OCI-LY7 (cell line): ENCODE results near the gene UVSSA. TPM values are rescaled to one million over a fixed set of nuclear protein-coding genes. Genes with fewer than 3 reads are reported as not detected.

Source experiments
- BruUV-seq: library from RNA; stranded (reverse); fragments of 400-500 nt; replicated peaks from 2 replicates; lab custom pipeline; 2021; lab: Mats Ljungman, UMichigan
- CTCF ChIA-PET: fragments of 300-600 bp; sonication (Branson Sonifier 250); formaldehyde crosslinking; loops from one replicate; lab custom pipeline; 2022; ENCODE audit warnings: antibody characterized with exemption; ENCODE audit not compliant: unreplicated experiment; lab: Charles Lee
- POLR2A ChIA-PET: fragments of 300-600 bp; sonication (Branson Sonifier 250); formaldehyde crosslinking; loops from one replicate; lab custom pipeline; 2022; ENCODE audit warnings: antibody characterized with exemption; lab: Charles Lee
- DNase-seq: peaks from one replicate; pipeline ENCODE4 v3.0.0-alpha.2; 2015; ENCODE audit warnings: low spot score
- H2AFZ ChIP-seq: fragments of 200-600 bp; sonication (generic), shearing (Covaris generic); 2 replicates; pipeline ENCODE4 v1.6.1; 2014; ENCODE audit warnings: mild to moderate bottlenecking, antibody characterized with exemption, low read length, moderate library complexity
- H3K27ac ChIP-seq: fragments of 200-600 bp; sonication (generic); 2 replicates; pipeline ENCODE4 v1.5.1; 2014; ENCODE audit warnings: mixed run types, low read depth, mild to moderate bottlenecking, moderate library complexity, low read length, inconsistent platforms; ENCODE audit not compliant: poor library complexity, severe bottlenecking
- H3K36me3 ChIP-seq: fragments of 200-600 bp; sonication (generic); 2 replicates; pipeline ENCODE4 v1.6.1; 2014; ENCODE audit warnings: mild to moderate bottlenecking, antibody characterized with exemption, low read length, moderate library complexity, mixed read lengths; ENCODE audit not compliant: insufficient read depth
- H3K4me1 ChIP-seq: fragments of 200-600 bp; sonication (generic); 2 replicates; pipeline ENCODE4 v1.5.1; 2014; ENCODE audit warnings: mild to moderate bottlenecking, low read length; ENCODE audit not compliant: insufficient read depth, poor library complexity, severe bottlenecking
- H3K4me2 ChIP-seq: fragments of 200-600 bp; sonication (generic); 2 replicates; pipeline ENCODE4 v1.6.1; 2014; ENCODE audit warnings: mild to moderate bottlenecking, low read length
- H3K4me3 ChIP-seq: fragments of 200-600 bp; sonication (generic); 2 replicates; pipeline ENCODE4 v1.5.1; 2014; ENCODE audit warnings: mild to moderate bottlenecking, low read depth, low read length; ENCODE audit not compliant: poor library complexity, severe bottlenecking
- H3K79me2 ChIP-seq: fragments of 200-600 bp; sonication (generic); 2 replicates; pipeline ENCODE4 v1.6.1; 2016; ENCODE audit warnings: low read depth, mild to moderate bottlenecking, low read length, moderate library complexity, mixed read lengths; ENCODE audit not compliant: insufficient read depth
- H3K9me2 ChIP-seq: fragments of 200-600 bp; sonication (generic); 2 replicates; pipeline ENCODE4 v1.6.1; 2016; ENCODE audit warnings: mild to moderate bottlenecking, low read length, mixed read lengths; ENCODE audit not compliant: insufficient read depth
- H3K9me3 ChIP-seq: fragments of 200-600 bp; sonication (generic); 2 replicates; pipeline ENCODE4 v1.6.1; 2014; ENCODE audit warnings: mild to moderate bottlenecking, mixed run types, low read length, mixed read lengths
- H4K20me1 ChIP-seq: fragments of 200-600 bp; sonication (generic); 2 replicates; pipeline ENCODE4 v1.6.1; 2014; ENCODE audit warnings: mild to moderate bottlenecking, antibody characterized with exemption, low read length, moderate library complexity, mixed read lengths; ENCODE audit not compliant: insufficient read depth
- EZH2phosphoT487 ChIP-seq: fragments of 200-600 bp; sonication (generic); IDR thresholded peaks from 2 replicates; pipeline ENCODE4 v1.6.1; 2018; ENCODE audit warnings: low read depth, borderline replicate concordance, mild to moderate bottlenecking, mixed run types, antibody characterized with exemption, low read length, moderate library complexity, mixed read lengths
- intact Hi-C: fragments of 100-400 bp; cut with micrococcal nuclease; formaldehyde crosslinking; loops from one replicate; pipeline ENCODE4 v1.10.0; 2022; ENCODE audit not compliant: unreplicated experiment
- total RNA-seq, 2 experiments: library from RNA; depleted of rRNA in 1 of 2; stranded (reverse); fragments of >200 nt in 1 of 2; shearing (Covaris generic) in 1 of 2; gene quantifications; 2 replicates each; pipeline ENCODE4 v1.2.3, GENCODE V29; 2014 to 2022
- TF ChIP-seq, protein P1 (sequence below): fragments of 200-600 bp; sonication (generic); conservative IDR thresholded peaks from 2 replicates; pipeline ENCODE4 v1.5.1; 2014; ENCODE audit warnings: mild to moderate bottlenecking, antibody characterized with exemption, low read length, moderate library complexity, mixed read lengths

The UVSSA gene
- total RNA-seq, 2 experiments from 2014 or later = 13.2 to 43.2 TPM

DNA sequence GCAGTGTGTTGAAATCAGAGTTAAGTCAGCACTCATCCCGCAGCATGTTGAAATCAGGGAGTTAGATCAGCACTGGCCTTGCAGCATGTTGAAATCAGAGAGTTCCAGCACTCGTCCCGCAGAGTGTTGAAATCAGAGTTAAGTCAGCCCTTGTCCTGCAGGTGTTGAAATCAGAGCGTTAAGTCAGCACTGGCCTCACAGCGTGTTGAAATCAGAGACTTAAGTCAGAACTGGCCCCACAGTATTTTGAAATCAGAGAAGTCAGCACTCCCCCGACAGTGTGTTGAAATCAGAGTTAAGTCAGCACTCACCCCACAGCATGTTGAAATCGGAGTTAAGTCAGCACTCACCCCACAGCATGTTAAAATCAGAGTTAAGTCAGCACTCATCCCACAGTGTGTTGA, 10.9 kb upstream of the UVSSA start:
- Histone ChIP-seq H3K4me1 (no peaks in the 10 kb centered on the region), H2AFZ (no peak overlapping the region), H3K9me2 (no peaks in the 10 kb centered on the region), H3K36me3 (peaks cover 84% of the 10 kb centered on the region), H3K4me3 (no peak overlapping the region), H3K79me2 (no peaks in the 10 kb centered on the region), H4K20me1 (no peaks in the 10 kb centered on the region), H3K4me2 (no peak overlapping the region), H3K27ac (no peak overlapping the region), H3K9me3 (no peaks in the 10 kb centered on the region)
- TF ChIP-seq, protein P1, sequence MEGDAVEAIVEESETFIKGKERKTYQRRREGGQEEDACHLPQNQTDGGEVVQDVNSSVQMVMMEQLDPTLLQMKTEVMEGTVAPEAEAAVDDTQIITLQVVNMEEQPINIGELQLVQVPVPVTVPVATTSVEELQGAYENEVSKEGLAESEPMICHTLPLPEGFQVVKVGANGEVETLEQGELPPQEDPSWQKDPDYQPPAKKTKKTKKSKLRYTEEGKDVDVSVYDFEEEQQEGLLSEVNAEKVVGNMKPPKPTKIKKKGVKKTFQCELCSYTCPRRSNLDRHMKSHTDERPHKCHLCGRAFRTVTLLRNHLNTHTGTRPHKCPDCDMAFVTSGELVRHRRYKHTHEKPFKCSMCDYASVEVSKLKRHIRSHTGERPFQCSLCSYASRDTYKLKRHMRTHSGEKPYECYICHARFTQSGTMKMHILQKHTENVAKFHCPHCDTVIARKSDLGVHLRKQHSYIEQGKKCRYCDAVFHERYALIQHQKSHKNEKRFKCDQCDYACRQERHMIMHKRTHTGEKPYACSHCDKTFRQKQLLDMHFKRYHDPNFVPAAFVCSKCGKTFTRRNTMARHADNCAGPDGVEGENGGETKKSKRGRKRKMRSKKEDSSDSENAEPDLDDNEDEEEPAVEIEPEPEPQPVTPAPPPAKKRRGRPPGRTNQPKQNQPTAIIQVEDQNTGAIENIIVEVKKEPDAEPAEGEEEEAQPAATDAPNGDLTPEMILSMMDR = no peak
- no TSS peak for BruUV-seq
- CTCF ChIA-PET = no interaction called here
- POLR2A ChIA-PET = no interaction called here
- no peak for DNase-seq
- intact Hi-C loops = no loop called here

GRCh38 chr4:1337376-1337831, 9.6 kb upstream of the UVSSA start:
- H3K4me3 ChIP-seq = no peak overlapping the region

GRCh38 chr4:1337951-1338751, 8.9 kb upstream of the UVSSA start:
- DNase-seq = no peak
- H3K9me2 ChIP-seq = no peaks in the 10 kb centered on the region
- H3K79me2 ChIP-seq = no peaks in the 10 kb centered on the region
- intact Hi-C loops = no loop called here
- TF ChIP-seq EZH2phosphoT487 = no peak
- TF ChIP-seq, protein P1 = no peak
- H2AFZ ChIP-seq = no peak overlapping the region
- no peaks in the 10 kb centered on the region for H4K20me1 ChIP-seq
- H3K27ac ChIP-seq = no peak overlapping the region
- H3K9me3 ChIP-seq = no peaks in the 10 kb centered on the region
- H3K4me3 ChIP-seq = no peak overlapping the region
- peaks cover 77% of the 10 kb centered on the region for H3K36me3 ChIP-seq
- ChIA-PET CTCF (no interaction called here), POLR2A (no interaction called here)
- H3K4me2 ChIP-seq = no peak overlapping the region
- no peaks in the 10 kb centered on the region for H3K4me1 ChIP-seq
- no TSS peak for BruUV-seq

More at GRCh38 chr4:1337376-1337831, 9.6 kb upstream of the UVSSA start:
- no peak overlapping the region for H2AFZ ChIP-seq
- H3K79me2 ChIP-seq = no peaks in the 10 kb centered on the region
- H4K20me1 ChIP-seq = no peaks in the 10 kb centered on the region
- H3K9me2 ChIP-seq = no peaks in the 10 kb centered on the region
- no peak for DNase-seq
- H3K4me1 ChIP-seq = no peaks in the 10 kb centered on the region
- TF ChIP-seq, protein P1 = no peak
- no peak for TF ChIP-seq EZH2phosphoT487
- intact Hi-C loops = no loop called here
- peaks cover 85% of the 10 kb centered on the region for H3K36me3 ChIP-seq
- ChIA-PET POLR2A (no interaction called here), CTCF (no interaction called here)
- H3K27ac ChIP-seq = no peak overlapping the region
- H3K9me3 ChIP-seq = no peaks in the 10 kb centered on the region
- no TSS peak for BruUV-seq
- no peak overlapping the region for H3K4me2 ChIP-seq
